Large intestine (tissue), 3 donors: ENCODE data around the gene CC2D2A. TPM values are rescaled to one million over a fixed set of nuclear protein-coding genes. Genes with fewer than 3 reads are reported as not detected.

Source experiments
- DNase-seq, 2 donors: peaks; one replicate each; pipeline versions ENCODE4 v3.0.0 to v3.0.0-alpha.2; 2013
- H3K27ac ChIP-seq: one replicate; pipeline ENCODE4 v1.5.1; 2013; ENCODE audit warnings: low read length
- H3K27me3 ChIP-seq: 2 replicates; pipeline ENCODE4 v1.6.1; 2013; ENCODE audit warnings: low read length; ENCODE audit not compliant: control insufficient read depth, insufficient read depth
- H3K36me3 ChIP-seq: 2 replicates; pipeline ENCODE4 v1.6.1; 2013; ENCODE audit warnings: low read length; ENCODE audit not compliant: control insufficient read depth, insufficient read depth
- H3K4me1 ChIP-seq: one replicate; pipeline ENCODE4 v1.6.1; 2013; ENCODE audit warnings: low read length; ENCODE audit not compliant: control insufficient read depth, insufficient read depth
- H3K4me3 ChIP-seq: one replicate; pipeline ENCODE4 v1.5.1; 2013; ENCODE audit warnings: low read length
- H3K9me3 ChIP-seq: one replicate; pipeline ENCODE4 v1.6.1; 2013; ENCODE audit warnings: mild to moderate bottlenecking, low read depth, low read length, moderate library complexity; ENCODE audit not compliant: control insufficient read depth
- WGBS: methylation state at CpG from one replicate; pipeline ENCODE4 v1.1.5; 2013; ENCODE audit warnings: low lambda C conversion rate; ENCODE audit not compliant: insufficient coverage; 5-methylcytosine and 5-hydroxymethylcytosine counted together
- polyA plus RNA-seq: library from polyadenylated mRNA; unstranded; fragments of 120-200 nt; gene quantifications from one replicate; pipeline ENCODE4 v1.2.1, GENCODE V29; 2013

Gene CC2D2A
- polyA plus RNA-seq, 1 donor, result 16.4 TPM

GRCh38 chr4:15438939-15439524 is 30.6 kb upstream of the CC2D2A start:
- H3K4me3 ChIP-seq, result no peak overlapping the region
- no peak for DNase-seq
- H3K27ac ChIP-seq, result no peak overlapping the region
- WGBS, result no CpG with 5 or more reads among the region's 2 CpGs
- H3K27me3 ChIP-seq, result no peaks in the 10 kb centered on the region
- no peaks in the 10 kb centered on the region for H3K4me1 ChIP-seq
- H3K36me3 ChIP-seq, result no peaks in the 10 kb centered on the region
- H3K9me3 ChIP-seq, result no peaks in the 10 kb centered on the region

GRCh38 chr4:15443371-15444160 is 26.1 kb upstream of the CC2D2A start:
- Histone ChIP-seq H3K27ac (no peak overlapping the region), H3K4me1 (no peaks in the 10 kb centered on the region), H3K9me3 (no peaks in the 10 kb centered on the region), H3K4me3 (no peak overlapping the region), H3K27me3 (no peaks in the 10 kb centered on the region), H3K36me3 (no peaks in the 10 kb centered on the region)
- DNase-seq, result no peak
- WGBS, result no CpG with 5 or more reads among the region's 2 CpGs

GRCh38 chr4:15444276-15444675 is 25.4 kb upstream of the CC2D2A start:
- DNase-seq, result no peak
- no peak overlapping the region for H3K4me3 ChIP-seq
- no peaks in the 10 kb centered on the region for H3K36me3 ChIP-seq
- WGBS, result no CpG with 5 or more reads among the region's 7 CpGs
- no peaks in the 10 kb centered on the region for H3K4me1 ChIP-seq
- H3K27ac ChIP-seq, result no peak overlapping the region
- no peaks in the 10 kb centered on the region for H3K9me3 ChIP-seq
- H3K27me3 ChIP-seq, result no peaks in the 10 kb centered on the region

GRCh38 chr4:15444879-15445547 is 24.7 kb upstream of the CC2D2A start:
- Histone ChIP-seq H3K27ac (no peak overlapping the region), H3K4me3 (no peak overlapping the region), H3K36me3 (no peaks in the 10 kb centered on the region), H3K27me3 (no peaks in the 10 kb centered on the region), H3K4me1 (no peaks in the 10 kb centered on the region), H3K9me3 (no peaks in the 10 kb centered on the region)
- no peak for DNase-seq
- WGBS, result 64% methylated on average over 3 of the region's 4 CpGs

GRCh38 chr4:15451181-15451865 is 18.4 kb upstream of the CC2D2A start:
- no CpG with 5 or more reads among the region's 1 CpG for WGBS
- peak in 1 of 2 donors; percentile 4 for DNase-seq
- Histone ChIP-seq H3K4me3 (no peak overlapping the region), H3K4me1 (no peaks in the 10 kb centered on the region), H3K27me3 (peaks cover 3% of the 10 kb centered on the region), H3K27ac (no peak overlapping the region), H3K9me3 (no peaks in the 10 kb centered on the region), H3K36me3 (no peaks in the 10 kb centered on the region)

GRCh38 chr4:15451866-15452765 is 17.6 kb upstream of the CC2D2A start:
- no peak overlapping the region for H3K27ac ChIP-seq
- H3K9me3 ChIP-seq, result no peaks in the 10 kb centered on the region
- no peaks in the 10 kb centered on the region for H3K36me3 ChIP-seq
- H3K27me3 ChIP-seq, result peaks cover 3% of the 10 kb centered on the region
- no peak overlapping the region for H3K4me3 ChIP-seq
- WGBS, result no CpG with 5 or more reads among the region's 4 CpGs
- no peaks in the 10 kb centered on the region for H3K4me1 ChIP-seq
- DNase-seq, result peak in 1 of 2 donors; percentile 8

GRCh38 chr4:15455290-15455689 is 14.4 kb upstream of the CC2D2A start:
- no peaks in the 10 kb centered on the region for H3K4me1 ChIP-seq
- no peak for DNase-seq
- 80% methylated on average over 1 of the region's 3 CpGs for WGBS
- H3K27me3 ChIP-seq, result peaks cover 3% of the 10 kb centered on the region
- H3K9me3 ChIP-seq, result no peaks in the 10 kb centered on the region
- H3K36me3 ChIP-seq, result no peaks in the 10 kb centered on the region
- no peak overlapping the region for H3K27ac ChIP-seq
- H3K4me3 ChIP-seq, result no peak overlapping the region

- WGBS, result 36% methylated on average over 2 of the region's 7 CpGs
- H3K27ac ChIP-seq, result no peak overlapping the region
- peak; percentile 15 to 29 for DNase-seq
These were observed 12.1 kb upstream of the CC2D2A start for GRCh38 chr4:15457406-15458201.

GRCh38 chr4:15458616-15459015 is 11.1 kb upstream of the CC2D2A start:
- Histone ChIP-seq H3K9me3 (no peaks in the 10 kb centered on the region), H3K4me3 (no peak overlapping the region), H3K27me3 (peaks cover 10% of the 10 kb centered on the region), H3K4me1 (no peaks in the 10 kb centered on the region), H3K27ac (no peak overlapping the region), H3K36me3 (no peaks in the 10 kb centered on the region)
- DNase-seq, result no peak
- 66% methylated on average over 2 of the region's 2 CpGs for WGBS

More at GRCh38 chr4:15457406-15458201, 12.1 kb upstream of the CC2D2A start:
- Histone ChIP-seq H3K4me1 (no peaks in the 10 kb centered on the region), H3K4me3 (no peak overlapping the region), H3K36me3 (no peaks in the 10 kb centered on the region), H3K27me3 (peaks cover 10% of the 10 kb centered on the region), H3K9me3 (no peaks in the 10 kb centered on the region)
